Lung (tissue), 12 donors: ENCODE measurements around the gene PLEKHH1. TPM values are rescaled to one million over a fixed set of nuclear protein-coding genes. Genes with fewer than 3 reads are reported as not detected.

ENCODE experiments used
- ATAC-seq: fragments of 200-7000 bp; cut with Tn5 transposase; one replicate; pipeline ENCODE4 v1.9.1; 2020; ENCODE audit warnings: moderate number of reproducible peaks; ENCODE audit not compliant: insufficient read depth, low FRiP score
- DNase-seq, 3 donors: peaks; one replicate each; pipeline ENCODE4 v3.0.0-alpha.2; 2013 to 2017
- H3K27ac ChIP-seq, 2 donors: one replicate each; pipeline ENCODE4 v1.5.1; 2013; ENCODE audit warnings: mild to moderate bottlenecking in 2 of 2, moderate library complexity in 2 of 2, control low read depth in 1 of 2, inconsistent platforms in 1 of 2, low read depth in 1 of 2, low read length in 1 of 2
- H3K27me3 ChIP-seq, 3 donors: one replicate each; pipeline ENCODE4 v1.5.1; 2013; ENCODE audit warnings: low read length in 2 of 3; ENCODE audit not compliant: control insufficient read depth in 3 of 3, insufficient read depth in 3 of 3
- H3K36me3 ChIP-seq, 4 donors: one replicate each; pipeline ENCODE4 v1.5.1; 2013; ENCODE audit warnings: low read length in 4 of 4, mild to moderate bottlenecking in 1 of 4, moderate library complexity in 1 of 4; ENCODE audit not compliant: control insufficient read depth in 4 of 4, insufficient read depth in 4 of 4
- H3K4me1 ChIP-seq, 5 donors: one replicate each; pipeline ENCODE4 v1.5.1; 2013; ENCODE audit warnings: low read length in 5 of 5, mild to moderate bottlenecking in 2 of 5, moderate library complexity in 1 of 5; ENCODE audit not compliant: control insufficient read depth in 5 of 5, insufficient read depth in 5 of 5
- H3K4me3 ChIP-seq: one replicate; pipeline ENCODE4 v1.5.1; 2013; ENCODE audit warnings: mild to moderate bottlenecking, control low read depth, moderate library complexity
- H3K9ac ChIP-seq, 2 donors: one replicate each; pipeline ENCODE4 v1.5.1; 2013; ENCODE audit warnings: low read length in 2 of 2, control low read depth in 1 of 2; ENCODE audit not compliant: insufficient read depth in 1 of 2
- H3K9me3 ChIP-seq, 4 donors: one replicate each; pipeline ENCODE4 v1.5.1; 2013; ENCODE audit warnings: low read length in 3 of 4, mild to moderate bottlenecking in 1 of 4, moderate library complexity in 1 of 4; ENCODE audit not compliant: control insufficient read depth in 4 of 4, insufficient read depth in 3 of 4
- CTCF ChIP-seq: IDR thresholded peaks from 2 replicates; pipeline ENCODE4 v1.5.1; 2012; ENCODE audit warnings: mild to moderate bottlenecking; ENCODE audit errors: control extremely low read depth, extremely low read depth
- WGBS, 2 donors: extraction: QIAGEN DNeasy Blood & Tissue Kit; methylation state at CpG; one replicate each; pipeline ENCODE4 v1.1.7; 2013; 5-methylcytosine and 5-hydroxymethylcytosine counted together
- polyA plus RNA-seq, 2 donors: library from polyadenylated mRNA; stranded (reverse); fragments of 200-250 nt; gene quantifications; one replicate each; pipeline ENCODE4 v1.2.1, GENCODE V29; 2013
- total RNA-seq, 2 donors: library from RNA; depleted of rRNA in 1 of 2; stranded (reverse); fragments of >200 nt in 1 of 2; gene quantifications; one replicate each; pipeline ENCODE4 v1.2.1, GENCODE V29; 2014 to 2021
- donor health status: control.
- donor health status: control.
- donor health status: Bipolar disorder and iron deficiency.
- donor health status: healthy.
- donor health status: DM: yes; HTN: yes; CAD: no.

The PLEKHH1 gene
- total and polyA plus RNA-seq, 4 donors = 0.80 to 9.3 (median 2.9) TPM

- H3K4me3 ChIP-seq = no peak overlapping the region
- no peak overlapping the region for H3K9ac ChIP-seq
- H3K27me3 ChIP-seq = peaks cover 0 to 6% (median 2%) of the 10 kb centered on the region in 3 donors
- no peak overlapping the region for H3K27ac ChIP-seq
- no peaks in the 10 kb centered on the region for H3K36me3 ChIP-seq
- H3K4me1 ChIP-seq = peaks cover 0 to 9% (median 0%) of the 10 kb centered on the region in 5 donors
- 80 to 84% methylated on average over 8 of the region's 8 CpGs for WGBS, 2 donors
- TF ChIP-seq CTCF = peak; percentile 33
- no peaks in the 10 kb centered on the region for H3K9me3 ChIP-seq
- DNase-seq = peak; percentile 39 to 67 (median 49)
- ATAC-seq = peak; percentile 75
These were observed 6.2 kb upstream of the PLEKHH1 start for GRCh38 chr14:67526676-67527459.

- no peak overlapping the region for H3K4me3 ChIP-seq
- H3K36me3 ChIP-seq = no peaks in the 10 kb centered on the region
- no peaks in the 10 kb centered on the region for H3K9me3 ChIP-seq
- DNase-seq (no peak), ATAC-seq (no peak)
- H3K9ac ChIP-seq = no peak overlapping the region
- H3K27me3 ChIP-seq = peaks cover 0 to 6% (median 4%) of the 10 kb centered on the region in 3 donors
- no peak for TF ChIP-seq CTCF
- H3K4me1 ChIP-seq = peaks cover 0 to 9% (median 0%) of the 10 kb centered on the region in 5 donors
- H3K27ac ChIP-seq = no peak overlapping the region
- 83 to 94% methylated on average over 5 of the region's 5 CpGs for WGBS, 2 donors
These were observed 5.3 kb upstream of the PLEKHH1 start for GRCh38 chr14:67527756-67528155.

GRCh38 chr14:67528276-67528675 is 4.8 kb upstream of the PLEKHH1 start:
- WGBS, 2 donors = 89 to 100% methylated on average over 1 of the region's 1 CpG
- ATAC-seq = no peak
- H3K4me1 ChIP-seq = peaks cover 0 to 11% (median 0%) of the 10 kb centered on the region in 5 donors

More at GRCh38 chr14:67528276-67528675, 4.8 kb upstream of the PLEKHH1 start:
- Histone ChIP-seq H3K27ac (no peak overlapping the region), H3K27me3 (peaks cover 0 to 6% (median 4%) of the 10 kb centered on the region in 3 donors), H3K9ac (no peak overlapping the region), H3K36me3 (no peaks in the 10 kb centered on the region), H3K4me3 (no peak overlapping the region), H3K9me3 (no peaks in the 10 kb centered on the region)
- no peak for TF ChIP-seq CTCF
- peak; percentile 35 to 89 (median 70) for DNase-seq
